ENCODE measurements around the gene ARHGAP28. TPM values are rescaled to one million over a fixed set of nuclear protein-coding genes. Genes with fewer than 3 reads are reported as not detected.

The ARHGAP28 gene
- total RNA-seq, 2 donors from 2014 or later, result 16.3 to 16.5 TPM

DNA sequence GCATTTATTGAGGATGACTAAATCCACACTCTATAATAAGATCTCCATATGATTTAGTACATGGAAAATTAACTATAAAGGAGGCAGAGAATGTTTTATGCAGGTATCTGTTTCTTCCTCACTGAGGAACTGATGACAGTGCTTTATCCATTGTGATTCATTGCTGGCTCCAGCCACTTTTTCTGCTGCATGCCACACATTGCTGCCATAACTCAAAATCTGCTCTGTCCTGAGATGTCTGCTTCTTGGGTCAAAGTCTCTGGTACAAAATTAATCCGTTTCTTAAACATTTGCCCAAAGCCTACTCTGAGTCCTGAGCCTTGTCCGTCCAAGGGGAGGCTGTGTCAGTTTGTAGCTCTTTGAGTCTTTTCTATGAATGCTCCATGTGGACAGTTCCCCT lies 15.5 kb upstream of the ARHGAP28 start:
- WGBS, 2 donors, result 56 to 67% methylated on average over 2 of the region's 2 CpGs
- intact Hi-C loops (cut with DNase I), result no loop called here

DNA sequence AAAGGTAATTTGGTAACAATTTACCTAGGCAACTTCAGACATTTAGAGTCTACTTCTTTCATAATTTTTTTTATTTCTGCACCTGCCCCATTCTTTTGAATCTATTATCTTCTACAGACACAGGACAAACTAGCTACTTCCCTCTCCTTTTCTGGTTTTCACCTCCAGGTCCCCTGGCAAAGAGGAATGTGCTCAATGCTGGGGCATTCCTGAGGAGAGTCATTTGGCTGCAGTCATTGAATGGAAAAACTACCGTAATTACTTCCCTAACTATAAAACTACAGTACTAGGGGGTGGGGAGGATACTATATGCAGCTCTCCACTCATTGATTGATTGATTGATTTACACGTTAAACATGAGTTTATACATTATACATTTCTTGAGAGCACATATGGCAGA lies 11.2 kb upstream of the ARHGAP28 start:
- H3K27me3 ChIP-seq, result no peaks in the 10 kb centered on the region
- H3K36me3 ChIP-seq (replicated peaks in 1 of 2; ENCODE audit: insufficient read depth in 1 of 2, low read depth in 2 of 2), result no peaks in the 10 kb centered on the region
- no peaks in the 10 kb centered on the region for H3K4me1 ChIP-seq
- no peak for ATAC-seq
- TF ChIP-seq, protein P1, sequence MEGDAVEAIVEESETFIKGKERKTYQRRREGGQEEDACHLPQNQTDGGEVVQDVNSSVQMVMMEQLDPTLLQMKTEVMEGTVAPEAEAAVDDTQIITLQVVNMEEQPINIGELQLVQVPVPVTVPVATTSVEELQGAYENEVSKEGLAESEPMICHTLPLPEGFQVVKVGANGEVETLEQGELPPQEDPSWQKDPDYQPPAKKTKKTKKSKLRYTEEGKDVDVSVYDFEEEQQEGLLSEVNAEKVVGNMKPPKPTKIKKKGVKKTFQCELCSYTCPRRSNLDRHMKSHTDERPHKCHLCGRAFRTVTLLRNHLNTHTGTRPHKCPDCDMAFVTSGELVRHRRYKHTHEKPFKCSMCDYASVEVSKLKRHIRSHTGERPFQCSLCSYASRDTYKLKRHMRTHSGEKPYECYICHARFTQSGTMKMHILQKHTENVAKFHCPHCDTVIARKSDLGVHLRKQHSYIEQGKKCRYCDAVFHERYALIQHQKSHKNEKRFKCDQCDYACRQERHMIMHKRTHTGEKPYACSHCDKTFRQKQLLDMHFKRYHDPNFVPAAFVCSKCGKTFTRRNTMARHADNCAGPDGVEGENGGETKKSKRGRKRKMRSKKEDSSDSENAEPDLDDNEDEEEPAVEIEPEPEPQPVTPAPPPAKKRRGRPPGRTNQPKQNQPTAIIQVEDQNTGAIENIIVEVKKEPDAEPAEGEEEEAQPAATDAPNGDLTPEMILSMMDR (IDR thresholded peaks at IDR 0.05), result no peak
- no peak for TF ChIP-seq POLR2A (IDR thresholded peaks at IDR 0.05)
- DNase-seq, result no peak
- no peaks in the 10 kb centered on the region for H3K9me3 ChIP-seq
- H3K27ac ChIP-seq, result no peak overlapping the region
- WGBS, 2 donors, result 64 to 75% methylated on average over 2 of the region's 2 CpGs
- intact Hi-C loops (cut with DNase I), result no loop called here
- no peak overlapping the region for H3K4me3 ChIP-seq

More for the DNA sequence above, 15.5 kb upstream of the ARHGAP28 start:
- Histone ChIP-seq H3K27ac (no peak overlapping the region), H3K27me3 (no peaks in the 10 kb centered on the region), H3K4me3 (no peak overlapping the region), H3K9me3 (no peaks in the 10 kb centered on the region), H3K36me3 (replicated peaks in 1 of 2; ENCODE audit: insufficient read depth in 1 of 2, low read depth in 2 of 2) (no peaks in the 10 kb centered on the region), H3K4me1 (no peaks in the 10 kb centered on the region)
- DNase-seq, result no peak
- TF ChIP-seq, protein P1 (IDR thresholded peaks at IDR 0.05), result no peak
- no peak for TF ChIP-seq POLR2A (IDR thresholded peaks at IDR 0.05)
- ATAC-seq, result no peak

DNA sequence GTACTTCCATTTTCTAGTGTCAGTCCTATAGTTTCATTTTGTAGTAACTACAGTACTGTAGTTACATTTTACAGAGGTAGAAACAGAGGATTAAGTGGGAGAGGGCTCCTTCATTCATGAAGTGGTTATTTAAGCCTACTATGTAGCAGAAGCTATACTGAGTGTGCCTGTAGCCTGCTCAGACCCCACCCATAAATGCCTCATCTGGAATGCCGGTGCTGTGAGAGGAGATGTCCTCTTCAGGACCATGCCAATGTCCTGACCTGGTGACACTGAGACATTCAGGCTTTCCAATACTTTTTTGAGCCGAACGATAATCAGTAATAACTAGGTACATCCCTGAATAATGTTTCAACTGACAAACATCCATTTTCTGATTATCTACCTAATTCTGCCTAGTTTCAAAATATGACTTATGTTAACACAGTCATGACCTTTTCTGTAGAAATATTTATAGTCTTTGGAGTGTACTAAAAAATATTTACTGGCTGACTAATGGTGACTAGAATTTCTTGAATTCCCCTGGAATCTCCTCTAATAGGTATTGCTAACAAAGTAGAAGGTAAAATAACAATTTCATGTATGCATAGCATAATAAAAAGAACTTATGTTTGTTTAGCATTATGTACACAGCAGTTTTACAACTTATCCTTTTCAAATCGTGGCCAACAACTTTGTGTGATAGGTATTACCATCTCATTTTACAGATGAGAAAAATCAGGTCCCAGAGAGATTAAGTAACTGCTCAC lies 10.2 kb upstream of the ARHGAP28 start:
- DNase-seq (no peak), ATAC-seq (no peak)
- Histone ChIP-seq H3K27me3 (no peaks in the 10 kb centered on the region), H3K27ac (no peak overlapping the region), H3K4me1 (no peaks in the 10 kb centered on the region), H3K4me3 (no peak overlapping the region), H3K36me3 (replicated peaks in 1 of 2; ENCODE audit: insufficient read depth in 1 of 2, low read depth in 2 of 2) (no peaks in the 10 kb centered on the region), H3K9me3 (no peaks in the 10 kb centered on the region)
- TF ChIP-seq, protein P1 (IDR thresholded peaks at IDR 0.05), result no peak
- TF ChIP-seq POLR2A (IDR thresholded peaks at IDR 0.05), result no peak
- WGBS, 2 donors, result 74 to 76% methylated on average over 4 of the region's 4 CpGs
- intact Hi-C loops (cut with DNase I), result no loop called here

DNA sequence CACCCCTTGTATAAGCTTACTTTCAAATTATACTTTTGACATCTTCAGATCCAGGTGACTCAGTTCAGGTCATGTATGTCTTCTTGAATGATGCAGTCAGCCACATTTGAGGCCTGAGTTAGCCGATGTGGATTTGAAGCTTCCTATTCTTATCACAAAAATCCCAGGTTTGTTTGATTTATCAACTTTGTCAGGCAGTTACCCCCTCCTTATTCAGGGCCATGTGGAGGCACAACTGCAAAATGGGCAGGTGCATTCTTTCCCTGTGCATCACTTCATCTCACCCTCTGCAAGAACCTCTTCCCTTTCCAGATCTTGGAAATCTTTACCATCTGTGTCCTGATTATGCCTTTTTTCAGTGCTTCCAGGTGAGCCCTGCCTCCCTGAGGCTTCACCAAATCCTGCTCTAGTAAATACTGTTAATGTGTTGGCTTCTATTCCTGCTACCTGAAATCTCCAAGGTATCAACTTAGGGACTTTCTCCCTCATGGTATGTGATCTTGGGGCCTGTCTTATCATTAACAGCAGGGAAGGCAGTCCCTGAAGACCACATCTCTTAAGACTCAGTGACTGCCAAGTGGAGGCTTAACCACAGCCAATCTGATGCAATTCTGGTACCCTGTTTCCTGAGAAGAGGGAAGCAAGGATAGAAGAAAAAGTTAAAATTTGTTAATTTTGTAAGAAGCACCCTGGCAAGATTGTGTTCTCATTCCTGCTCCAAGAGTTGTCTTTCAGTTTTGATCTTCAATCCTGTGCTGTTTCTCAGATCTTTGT lies 9.4 kb upstream of the ARHGAP28 start:
- H3K36me3 ChIP-seq (replicated peaks in 1 of 2; ENCODE audit: insufficient read depth in 1 of 2, low read depth in 2 of 2), result no peaks in the 10 kb centered on the region
- no peaks in the 10 kb centered on the region for H3K4me1 ChIP-seq
- H3K27me3 ChIP-seq, result no peaks in the 10 kb centered on the region
- ATAC-seq, result no peak
- intact Hi-C loops (cut with DNase I), result no loop called here
- DNase-seq, result no peak
- 15 to 33% methylated on average over 1 of the region's 1 CpG for WGBS, 2 donors
- no peak overlapping the region for H3K4me3 ChIP-seq
- no peak for TF ChIP-seq POLR2A (IDR thresholded peaks at IDR 0.05)
- TF ChIP-seq, protein P1 (IDR thresholded peaks at IDR 0.05), result no peak
- no peak overlapping the region for H3K27ac ChIP-seq
- H3K9me3 ChIP-seq, result no peaks in the 10 kb centered on the region

All from body of pancreas (tissue), 4 donors.